Measurements from ENCODE around the gene ECI1. TPM values are rescaled to one million over a fixed set of nuclear protein-coding genes. Genes with fewer than 3 reads are reported as not detected.

Gene ECI1
- total RNA-seq, 1 experiment from 2014 or later: 95.4 TPM

DNA sequence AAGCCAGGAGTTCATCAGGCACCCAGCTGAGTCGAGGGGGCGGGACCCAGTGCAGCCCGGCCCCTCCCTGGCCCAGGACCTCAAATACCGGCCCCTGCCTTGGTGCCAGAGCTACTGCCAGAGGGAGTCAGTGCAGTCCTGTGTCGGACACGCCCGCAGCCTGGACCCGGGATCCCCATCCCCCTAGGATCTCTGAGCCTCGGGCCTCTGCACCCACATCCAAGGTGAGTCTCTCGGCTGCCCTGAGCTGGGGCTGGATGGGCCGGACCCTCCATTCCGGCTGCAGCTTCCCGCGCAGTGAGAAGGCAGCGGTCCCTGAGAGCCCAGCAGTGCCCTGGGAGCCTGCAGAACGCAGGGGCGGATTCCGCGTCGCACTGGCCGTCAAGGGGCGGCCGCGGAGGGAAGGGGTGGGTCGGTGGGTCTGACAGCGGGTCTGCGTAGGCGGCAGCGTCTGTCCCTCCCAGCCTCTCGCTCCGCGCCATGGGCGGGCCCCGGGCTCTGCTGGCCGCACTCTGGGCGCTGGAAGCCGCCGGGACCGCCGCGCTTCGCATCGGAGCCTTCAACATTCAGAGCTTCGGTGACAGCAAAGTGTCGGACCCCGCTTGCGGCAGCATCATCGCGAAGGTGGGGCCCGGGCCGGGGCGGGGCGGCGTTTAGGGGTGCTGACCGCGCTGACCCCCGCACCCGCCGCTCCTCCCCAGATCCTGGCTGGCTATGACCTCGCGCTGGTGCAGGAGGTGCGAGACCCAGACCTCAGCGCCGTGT is 14.9 kb downstream of the ECI1 start, which contains the start of gene DNASE1L2:
TSS of gene DNASE1L2 (plus strand) at position 108 of the 765 bp plus-strand sequence. CDS start at position 481, 373 bp downstream.
- Histone ChIP-seq H2BK12ac (ENCODE audit: insufficient read length, low read depth, low read length) (no peak within 1 kb of the TSS), H4K91ac (ENCODE audit: insufficient read length, low read depth, low read length) (no peak within 1 kb of the TSS), H2BK20ac (ENCODE audit: low read depth, low read length, poor library complexity, severe bottlenecking) (no peak within 1 kb of the TSS), H3K56ac (ENCODE audit: insufficient read length, low read depth, low read length) (no peak within 1 kb of the TSS), H2AK5ac (ENCODE audit: insufficient read length, low read length) (no peak within 1 kb of the TSS), H3K9ac (ENCODE audit: extremely low read depth, insufficient read length, low read length) (no peak within 1 kb of the TSS), H2BK5ac (ENCODE audit: insufficient read length, low read length) (no peak within 1 kb of the TSS), H2BK120ac (ENCODE audit: low read depth, low read length, poor library complexity, severe bottlenecking) (no peak within 1 kb of the TSS), H2BK15ac (ENCODE audit: low read depth, low read length) (no peak within 1 kb of the TSS), H3K27ac (ENCODE audit: insufficient read length, low read depth, low read length) (no peak within 1 kb of the TSS), H3K79me1 (ENCODE audit: insufficient read depth, low read depth, low read length, poor library complexity, severe bottlenecking) (no peaks in the 10 kb centered on the region), H3T11ph (ENCODE audit: low read length) (no peak within 1 kb of the TSS), H3K18ac (ENCODE audit: insufficient read length, low read depth, low read length) (no peak within 1 kb of the TSS), H3K27me3 (ENCODE audit: insufficient read depth, low read length) (peaks cover 2% of the 10 kb centered on the region; the same call in 1 of the 2 replicates), H4K5ac (ENCODE audit: insufficient read length, low read depth, low read length) (no peak within 1 kb of the TSS), H3K4me1 (ENCODE audit: insufficient read depth, low read length) (no peaks in the 10 kb centered on the region), H2AFZ (ENCODE audit: low read length) (no peak within 1 kb of the TSS), H3K23ac (ENCODE audit: insufficient read length, low read depth, low read length) (no peak within 1 kb of the TSS), H3K79me2 (ENCODE audit: insufficient read depth, low read length) (no peaks in the 10 kb centered on the region), H3K23me2 (ENCODE audit: insufficient read length, low read depth, low read length, poor library complexity, severe bottlenecking) (peaks cover 13% of the 10 kb centered on the region), H3K4ac (ENCODE audit: low read depth, low read length) (no peak within 1 kb of the TSS), H3K9me3 (ENCODE audit: control insufficient read depth, low read depth, low read length) (no peaks in the 10 kb centered on the region), H3K14ac (ENCODE audit: insufficient read depth, low read length) (no peak within 1 kb of the TSS; the same call in 1 of the 2 replicates), H3K4me2 (ENCODE audit: insufficient read depth, insufficient read length, low read length) (peak within 1 kb of the TSS; percentile 67), H4K8ac (replicated peaks; ENCODE audit: insufficient read length, low read depth, low read length) (no peak within 1 kb of the TSS), H4K20me1 (ENCODE audit: control insufficient read depth, insufficient read depth, insufficient read length) (no peaks in the 10 kb centered on the region)
- no peaks in the 10 kb centered on the region for H3K9me3 Mint-ChIP-seq
- TF ChIP-seq, protein P1, sequence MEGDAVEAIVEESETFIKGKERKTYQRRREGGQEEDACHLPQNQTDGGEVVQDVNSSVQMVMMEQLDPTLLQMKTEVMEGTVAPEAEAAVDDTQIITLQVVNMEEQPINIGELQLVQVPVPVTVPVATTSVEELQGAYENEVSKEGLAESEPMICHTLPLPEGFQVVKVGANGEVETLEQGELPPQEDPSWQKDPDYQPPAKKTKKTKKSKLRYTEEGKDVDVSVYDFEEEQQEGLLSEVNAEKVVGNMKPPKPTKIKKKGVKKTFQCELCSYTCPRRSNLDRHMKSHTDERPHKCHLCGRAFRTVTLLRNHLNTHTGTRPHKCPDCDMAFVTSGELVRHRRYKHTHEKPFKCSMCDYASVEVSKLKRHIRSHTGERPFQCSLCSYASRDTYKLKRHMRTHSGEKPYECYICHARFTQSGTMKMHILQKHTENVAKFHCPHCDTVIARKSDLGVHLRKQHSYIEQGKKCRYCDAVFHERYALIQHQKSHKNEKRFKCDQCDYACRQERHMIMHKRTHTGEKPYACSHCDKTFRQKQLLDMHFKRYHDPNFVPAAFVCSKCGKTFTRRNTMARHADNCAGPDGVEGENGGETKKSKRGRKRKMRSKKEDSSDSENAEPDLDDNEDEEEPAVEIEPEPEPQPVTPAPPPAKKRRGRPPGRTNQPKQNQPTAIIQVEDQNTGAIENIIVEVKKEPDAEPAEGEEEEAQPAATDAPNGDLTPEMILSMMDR (conservative IDR thresholded peaks at IDR 0.05): no peak
- no peak within 1 kb of the TSS for H3K27ac Mint-ChIP-seq
- peak; percentile 66 for DNase-seq
- H3K4me3 Mint-ChIP-seq: peak within 1 kb of the TSS; percentile 42 to 72
- peaks cover 2 to 28% (median 8%) of the 10 kb centered on the region in 3 experiments; a peak in 6 of 7 replicates for H3K36me3 Mint-ChIP-seq (ENCODE audit: insufficient read depth in 1 of 3, low read depth in 3 of 3)
- H3K27me3 Mint-ChIP-seq (ENCODE audit: low read depth): peaks cover 16% of the 10 kb centered on the region
- WGBS (ENCODE audit: extremely low coverage, insufficient read length, low lambda C conversion rate): no CpG with 5 or more reads among the region's 64 CpGs
- H3K4me1 Mint-ChIP-seq: peaks cover 0 to 3% of the 10 kb centered on the region in 2 experiments; a peak in 1 of 4 replicates
